ENCODE results near the gene C11orf68. TPM values are rescaled to one million over a fixed set of nuclear protein-coding genes. Genes with fewer than 3 reads are reported as not detected.
A peak's percentile ranks its signal among the peaks of the same experiment; 100 is the strongest.

The C11orf68 gene
- total and polyA plus RNA-seq, 2 of the 8 experiments (the other 6 are each of a cell fraction or from before 2014, with no cell fraction given): 24.0 to 51.2 TPM

DNA sequence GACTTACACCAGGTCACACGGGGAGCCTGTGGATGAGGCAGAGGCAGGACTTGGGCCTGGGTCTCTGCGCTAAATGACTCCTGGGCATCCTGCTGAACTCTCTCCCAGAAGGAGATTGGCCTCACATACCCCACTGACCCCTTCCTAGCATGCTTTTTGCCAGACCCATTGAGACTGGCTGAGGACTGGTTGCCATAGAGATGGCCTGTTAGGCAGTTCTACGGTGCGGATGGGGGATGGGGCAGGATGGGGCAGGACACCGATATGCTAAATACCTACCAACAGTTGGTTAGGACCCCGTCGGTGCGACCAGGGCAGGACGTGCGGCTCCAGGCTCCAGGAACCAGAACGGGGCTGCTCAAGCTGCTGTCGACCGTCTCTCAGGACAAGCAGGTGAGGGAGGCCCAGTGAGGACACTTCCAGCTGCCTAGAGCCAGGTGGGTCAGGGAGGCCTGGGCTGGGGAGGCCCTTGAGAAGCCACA is 26.6 kb upstream of the C11orf68 start, which contains the start of gene TSGA10IP (continued):
- TF ChIP-seq RNF2 (IDR thresholded peaks at IDR 0.05; ENCODE audit: borderline replicate concordance, low read depth, low read length, missing control alignments, poor library complexity, severe bottlenecking) (no peak), FOSL1 (IDR thresholded peaks at IDR 0.05; ENCODE audit: insufficient read depth, low read depth, low read length) (no peak)
- TF ChIP-seq, protein P1, sequence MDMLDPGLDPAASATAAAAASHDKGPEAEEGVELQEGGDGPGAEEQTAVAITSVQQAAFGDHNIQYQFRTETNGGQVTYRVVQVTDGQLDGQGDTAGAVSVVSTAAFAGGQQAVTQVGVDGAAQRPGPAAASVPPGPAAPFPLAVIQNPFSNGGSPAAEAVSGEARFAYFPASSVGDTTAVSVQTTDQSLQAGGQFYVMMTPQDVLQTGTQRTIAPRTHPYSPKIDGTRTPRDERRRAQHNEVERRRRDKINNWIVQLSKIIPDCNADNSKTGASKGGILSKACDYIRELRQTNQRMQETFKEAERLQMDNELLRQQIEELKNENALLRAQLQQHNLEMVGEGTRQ (IDR thresholded peaks at IDR 0.05; ENCODE audit: low read length): 0 out of 2 replicates have a peak, but pooled peaks have one; percentile 1
- TF ChIP-seq, protein P2, sequence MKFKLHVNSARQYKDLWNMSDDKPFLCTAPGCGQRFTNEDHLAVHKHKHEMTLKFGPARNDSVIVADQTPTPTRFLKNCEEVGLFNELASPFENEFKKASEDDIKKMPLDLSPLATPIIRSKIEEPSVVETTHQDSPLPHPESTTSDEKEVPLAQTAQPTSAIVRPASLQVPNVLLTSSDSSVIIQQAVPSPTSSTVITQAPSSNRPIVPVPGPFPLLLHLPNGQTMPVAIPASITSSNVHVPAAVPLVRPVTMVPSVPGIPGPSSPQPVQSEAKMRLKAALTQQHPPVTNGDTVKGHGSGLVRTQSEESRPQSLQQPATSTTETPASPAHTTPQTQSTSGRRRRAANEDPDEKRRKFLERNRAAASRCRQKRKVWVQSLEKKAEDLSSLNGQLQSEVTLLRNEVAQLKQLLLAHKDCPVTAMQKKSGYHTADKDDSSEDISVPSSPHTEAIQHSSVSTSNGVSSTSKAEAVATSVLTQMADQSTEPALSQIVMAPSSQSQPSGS (IDR thresholded peaks at IDR 0.05; ENCODE audit: low read length): no peak
- TF ChIP-seq, protein P3, sequence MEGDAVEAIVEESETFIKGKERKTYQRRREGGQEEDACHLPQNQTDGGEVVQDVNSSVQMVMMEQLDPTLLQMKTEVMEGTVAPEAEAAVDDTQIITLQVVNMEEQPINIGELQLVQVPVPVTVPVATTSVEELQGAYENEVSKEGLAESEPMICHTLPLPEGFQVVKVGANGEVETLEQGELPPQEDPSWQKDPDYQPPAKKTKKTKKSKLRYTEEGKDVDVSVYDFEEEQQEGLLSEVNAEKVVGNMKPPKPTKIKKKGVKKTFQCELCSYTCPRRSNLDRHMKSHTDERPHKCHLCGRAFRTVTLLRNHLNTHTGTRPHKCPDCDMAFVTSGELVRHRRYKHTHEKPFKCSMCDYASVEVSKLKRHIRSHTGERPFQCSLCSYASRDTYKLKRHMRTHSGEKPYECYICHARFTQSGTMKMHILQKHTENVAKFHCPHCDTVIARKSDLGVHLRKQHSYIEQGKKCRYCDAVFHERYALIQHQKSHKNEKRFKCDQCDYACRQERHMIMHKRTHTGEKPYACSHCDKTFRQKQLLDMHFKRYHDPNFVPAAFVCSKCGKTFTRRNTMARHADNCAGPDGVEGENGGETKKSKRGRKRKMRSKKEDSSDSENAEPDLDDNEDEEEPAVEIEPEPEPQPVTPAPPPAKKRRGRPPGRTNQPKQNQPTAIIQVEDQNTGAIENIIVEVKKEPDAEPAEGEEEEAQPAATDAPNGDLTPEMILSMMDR (IDR thresholded peaks at IDR 0.05; ENCODE audit: control extremely low read depth in 1 of 3, insufficient read depth in 1 of 3, low read depth in 1 of 3, low read length in 3 of 3): no peak
